Pancreas (tissue), 10 donors: ENCODE results near the gene GPD1L. TPM values are rescaled to one million over a fixed set of nuclear protein-coding genes. Genes with fewer than 3 reads are reported as not detected.

ENCODE experiments used
- ATAC-seq, 4 donors: fragments of 200-7000 bp; cut with Tn5 transposase; one replicate each; pipeline versions ENCODE4 v1.8.0 to v1.9.1; 2020; ENCODE audit warnings: mild to moderate bottlenecking in 4 of 4, moderate library complexity in 4 of 4
- DNase-seq, 6 donors: peaks; one replicate each; pipeline ENCODE4 v3.0.0-alpha.2; 2020
- FAIRE-seq: peaks from 2 replicates; lab custom pipeline; 2012; peaks lifted over from hg19 to GRCh38; lab: Jason Lieb, UNC
- H3K27ac ChIP-seq, 4 donors: fragments of 200-600 bp; sonication (generic); 1 replicate in 3 of 4; 2 replicates in 1 of 4; pipeline versions ENCODE4 v1.5.0 to v1.8.0; 2020
- H3K27me3 ChIP-seq, 4 donors: fragments of 200-600 bp; one replicate each; pipeline ENCODE4 v1.8.0; 2021
- H3K36me3 ChIP-seq, 3 donors: fragments of 200-600 bp; sonication (generic) in 1 of 3; one replicate each; pipeline versions ENCODE4 v1.5.0 to v1.8.0; 2020 to 2021
- H3K4me1 ChIP-seq, 3 donors: fragments of 200-600 bp; one replicate each; pipeline ENCODE4 v1.8.0; 2021
- H3K4me3 ChIP-seq, 4 donors: fragments of 200-600 bp; sonication (generic) in 2 of 4; one replicate each; pipeline versions ENCODE4 v1.5.0 to v1.8.0; 2020 to 2021
- H3K9me3 ChIP-seq, 4 donors: fragments of 200-600 bp; one replicate each; pipeline ENCODE4 v1.8.0; 2021
- CTCF ChIP-seq, 4 donors: fragments of 200-600 bp; sonication (generic) in 3 of 4; IDR thresholded peaks; one replicate each; pipeline versions ENCODE4 v1.5.0 to v1.8.0; 2021; ENCODE audit warnings: antibody characterized with exemption in 4 of 4
- WGBS, 2 donors: extraction: QIAGEN DNeasy Blood & Tissue Kit; methylation state at CpG; one replicate each; pipeline ENCODE4 v1.1.7; 2013; 5-methylcytosine and 5-hydroxymethylcytosine counted together
- intact Hi-C, 3 donors: fragments of 100-400 bp; cut with DNase I; formaldehyde crosslinking; loops; one replicate each; pipeline versions ENCODE4 v1.11.1 to v1.14.2; 2022
- polyA plus RNA-seq, 2 donors: library from polyadenylated mRNA; stranded (reverse); fragments of 200-250 nt; gene quantifications; one replicate each; pipeline ENCODE4 v1.2.3, GENCODE V29; 2013
- total RNA-seq, 6 donors: library from RNA; stranded (reverse); fragmentation: NEBNext Ultra II Directional in 4 of 6; extraction: Animal tissue kit (Norgen Biotek cat#: 25700) in 4 of 6; gene quantifications; one replicate each; pipeline versions ENCODE4 v1.2.1 to v1.2.4, GENCODE V29; 2021 to 2023
- donor health status: healthy with polysubstance abuse.
- donor health status: DM: no; HTN: no; CAD: no; lungs with moderate emphysema.
- donor health status: DM: no; HTN: no; CAD: no.
- donor health status: control.
- donor health status: control.
- donor health status: Bipolar disorder and iron deficiency.
- donor health status: DM: yes; HTN: yes; CAD: no.
- donor health status: DM: no; HTN: no; CAD: no.
- donor health status: DM: no; HTN: no; CAD: no.
- donor health status: DM: yes; HTN: yes; CAD: no.

Gene GPD1L
- total and polyA plus RNA-seq, 8 donors = 10.4 to 21.4 (median 15.8) TPM

GRCh38 chr3:32125012-32125411, 18.6 kb downstream of the GPD1L start:
- WGBS, 2 donors = 98 to 100% methylated on average over 2 of the region's 2 CpGs
- intact Hi-C loops = no loop called here
- FAIRE-seq (no peak), DNase-seq (no peak), ATAC-seq (no peak)
- no peak overlapping the region for H3K27ac ChIP-seq
- H3K36me3 ChIP-seq = no peaks in the 10 kb centered on the region
- no peak for TF ChIP-seq CTCF (IDR thresholded peaks at IDR 0.05)
- H3K27me3 ChIP-seq = no peaks in the 10 kb centered on the region
- H3K9me3 ChIP-seq = no peaks in the 10 kb centered on the region
- peaks cover 0 to 12% (median 5%) of the 10 kb centered on the region in 3 donors for H3K4me1 ChIP-seq
- H3K4me3 ChIP-seq = no peak overlapping the region

GRCh38 chr3:32126305-32127015, 20.0 kb downstream of the GPD1L start:
- ATAC-seq (peak in 3 of 4 donors; percentile 61 to 73 (median 72)), DNase-seq (no peak), FAIRE-seq (no peak)
- no peak for TF ChIP-seq CTCF (IDR thresholded peaks at IDR 0.05)
- Histone ChIP-seq H3K27ac (no peak overlapping the region), H3K36me3 (no peaks in the 10 kb centered on the region), H3K9me3 (no peaks in the 10 kb centered on the region), H3K4me3 (no peak overlapping the region), H3K4me1 (peaks cover 0 to 12% (median 0%) of the 10 kb centered on the region in 3 donors), H3K27me3 (no peaks in the 10 kb centered on the region)
- WGBS, 2 donors = 27 to 32% methylated on average over 4 of the region's 4 CpGs
- intact Hi-C loops = no loop called here

- WGBS, 2 donors = 70 to 75% methylated on average over 10 of the region's 10 CpGs
Observed at GRCh38 chr3:32127219-32127826, 20.9 kb downstream of the GPD1L start.

GRCh38 chr3:32128936-32129335, 22.5 kb downstream of the GPD1L start:
- no peak for DNase-seq

More at GRCh38 chr3:32127219-32127826, 20.9 kb downstream of the GPD1L start:
- H3K27me3 ChIP-seq = no peaks in the 10 kb centered on the region
- H3K4me3 ChIP-seq = no peak overlapping the region
- no peak for TF ChIP-seq CTCF (IDR thresholded peaks at IDR 0.05)
- intact Hi-C loops = no loop called here
- peaks cover 0 to 12% (median 0%) of the 10 kb centered on the region in 3 donors for H3K4me1 ChIP-seq
- H3K9me3 ChIP-seq = no peaks in the 10 kb centered on the region
- no peak for ATAC-seq
- no peak overlapping the region for H3K27ac ChIP-seq
- H3K36me3 ChIP-seq = no peaks in the 10 kb centered on the region
- no peak for DNase-seq
- FAIRE-seq = no peak

More at GRCh38 chr3:32128936-32129335, 22.5 kb downstream of the GPD1L start:
- 89 to 94% methylated on average over 2 of the region's 2 CpGs for WGBS, 2 donors
- Histone ChIP-seq H3K27me3 (no peaks in the 10 kb centered on the region), H3K36me3 (no peaks in the 10 kb centered on the region), H3K9me3 (no peaks in the 10 kb centered on the region), H3K4me1 (peaks cover 0 to 12% (median 0%) of the 10 kb centered on the region in 3 donors), H3K4me3 (no peak overlapping the region), H3K27ac (no peak overlapping the region)
- FAIRE-seq (no peak), ATAC-seq (no peak)
- intact Hi-C loops = no loop called here
- TF ChIP-seq CTCF (IDR thresholded peaks at IDR 0.05) = no peak
